GM21390 (cell line): ENCODE results near the gene CDC42.

Experiments
- ATAC-seq: cut with Tn5 transposase; IDR thresholded peaks from one replicate; pipeline ENCODE4 v1.9.1; 2021; ENCODE audit not compliant: unreplicated experiment

Gene CDC42

DNA sequence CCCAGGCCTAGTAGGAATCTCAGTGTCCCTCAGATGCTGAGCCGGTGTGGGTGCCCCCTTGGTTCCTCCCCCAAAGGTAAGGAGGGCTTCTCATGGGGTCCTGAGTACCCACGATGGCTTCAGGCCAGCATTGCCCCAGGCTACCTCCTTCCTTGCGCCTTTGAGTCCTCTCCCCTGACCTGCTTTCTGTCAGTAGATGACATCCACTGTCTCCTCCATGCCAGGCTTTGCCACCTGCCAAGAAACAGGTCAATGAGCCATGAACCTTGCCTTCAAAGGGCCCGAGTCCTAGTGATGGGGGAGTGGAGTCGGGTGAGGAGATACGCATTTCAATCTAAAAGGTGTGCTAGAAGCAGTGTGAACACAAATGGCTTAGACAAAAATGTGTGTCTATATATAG, 74.7 kb downstream of the CDC42 start:
- no peak for ATAC-seq

DNA sequence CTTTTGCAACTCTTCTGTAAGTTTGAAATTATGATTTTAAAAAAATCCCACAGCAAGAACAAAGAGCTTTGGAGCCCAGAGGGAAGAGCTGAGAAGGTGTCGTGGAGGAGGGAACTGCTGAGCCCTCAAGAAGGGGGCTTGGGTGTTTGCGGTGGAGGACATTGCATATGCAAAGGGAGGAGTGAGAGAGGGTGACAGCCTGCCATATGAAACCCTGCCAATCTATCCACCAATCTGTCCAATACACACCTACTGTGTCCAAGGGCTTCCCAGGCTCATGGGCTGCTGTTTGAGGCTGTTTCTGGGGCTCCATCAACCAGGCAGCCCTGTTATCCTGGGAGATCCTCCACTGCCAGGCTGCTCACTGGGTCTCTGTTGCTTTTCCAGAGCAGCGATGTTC, 75.2 kb downstream of the CDC42 start:
- no peak for ATAC-seq

DNA sequence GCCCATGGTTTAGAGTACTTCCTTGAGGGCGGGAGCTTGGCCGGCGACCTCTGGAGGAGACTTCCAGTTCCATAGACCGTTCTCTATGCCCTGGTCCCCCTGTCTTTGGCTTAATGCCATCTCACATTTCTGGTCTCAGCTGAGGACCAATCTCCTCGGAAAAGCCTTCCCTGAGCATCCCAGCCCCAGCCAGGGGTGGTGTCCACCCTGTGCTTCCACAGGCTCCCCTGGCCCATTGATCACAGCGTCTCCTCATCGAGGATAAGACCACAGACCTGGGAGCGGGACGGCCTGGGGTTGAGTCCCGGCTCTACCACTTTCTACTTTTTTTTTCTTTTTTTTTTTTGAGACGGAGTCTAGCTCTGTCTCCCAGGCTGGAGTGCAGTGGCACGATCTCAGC, 75.9 kb downstream of the CDC42 start:
- ATAC-seq = no peak

DNA sequence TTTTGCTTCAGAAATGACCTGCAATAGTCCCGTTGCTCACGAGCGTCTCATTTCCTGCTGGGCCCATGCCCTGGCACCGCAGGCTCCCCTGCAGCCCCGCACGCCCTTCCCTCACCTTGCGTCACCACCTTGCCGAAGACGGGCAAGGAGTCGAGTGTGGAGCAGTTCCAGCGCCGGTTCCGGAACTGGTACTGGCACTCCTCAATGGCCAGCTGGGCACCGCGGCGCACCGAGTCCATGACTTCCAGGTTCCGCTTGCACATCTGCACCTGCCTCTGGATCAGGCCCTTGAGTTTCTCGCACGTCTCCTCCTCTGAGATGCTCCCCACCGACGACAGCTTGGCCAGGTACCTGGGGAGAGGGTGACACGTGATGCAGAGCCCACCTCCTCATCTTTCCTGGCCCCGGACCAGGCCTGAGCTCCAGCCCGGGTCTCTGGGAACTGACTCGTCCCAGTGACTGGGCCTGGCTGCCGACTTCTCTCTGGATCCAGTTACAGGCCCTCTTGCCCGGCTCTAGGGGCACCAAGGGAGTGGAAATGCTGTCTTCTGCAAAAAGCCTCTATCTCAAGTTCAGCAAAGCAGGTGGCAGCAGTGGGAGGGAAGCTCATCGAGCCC, 77.1 kb downstream of the CDC42 start:
- ATAC-seq = no peak

DNA sequence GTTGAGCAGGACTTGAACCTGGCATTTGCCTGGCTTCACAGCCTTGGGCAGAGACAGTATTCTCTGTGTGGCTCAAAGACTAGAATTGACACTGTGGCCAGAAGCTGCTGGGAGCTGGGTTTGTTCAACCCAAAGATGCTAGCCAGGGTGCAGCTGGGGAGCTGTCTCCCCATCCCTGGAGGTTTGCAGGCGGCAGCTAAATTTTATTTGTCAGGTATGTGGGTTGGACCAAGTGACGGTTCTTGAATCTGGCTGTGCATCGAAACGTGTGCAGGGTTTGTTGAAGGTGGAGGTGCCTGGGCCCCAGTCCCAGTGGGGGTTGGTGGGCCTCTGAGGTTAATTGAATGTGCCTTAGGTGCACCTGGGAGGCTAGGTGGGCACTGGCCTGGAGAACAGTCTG, 78.6 kb downstream of the CDC42 start:
- ATAC-seq = no peak

DNA sequence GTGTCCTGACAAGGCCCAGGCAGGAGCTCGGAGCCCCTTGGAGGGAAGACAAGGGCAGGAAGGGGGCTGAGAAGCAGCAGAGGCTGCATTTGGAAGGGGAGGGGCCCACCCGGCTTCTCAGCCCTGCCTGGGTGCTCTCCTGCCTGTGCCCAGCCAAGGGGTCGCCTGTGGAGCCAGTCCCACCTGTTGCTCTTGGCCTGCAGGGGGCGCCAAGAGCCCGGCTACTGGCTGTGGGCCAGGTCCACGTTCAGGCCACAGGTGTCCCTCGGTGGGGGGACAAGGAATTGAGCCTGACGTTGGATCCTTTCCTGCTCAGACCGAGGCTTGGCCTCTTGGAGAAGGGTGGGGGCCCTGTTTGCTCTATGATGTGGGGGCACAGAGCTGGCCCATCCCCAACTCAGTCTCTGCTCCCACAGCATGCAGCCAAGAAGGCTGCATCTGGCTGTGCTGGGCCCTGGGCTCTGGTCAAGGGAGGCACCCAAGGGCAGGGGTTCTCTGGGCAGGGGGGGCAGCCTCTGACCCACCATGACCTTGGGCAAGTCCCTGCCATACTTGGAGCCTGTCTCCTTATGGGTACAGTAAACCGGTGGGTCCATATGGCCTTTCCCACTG, 79.5 kb downstream of the CDC42 start:
- no peak for ATAC-seq

DNA sequence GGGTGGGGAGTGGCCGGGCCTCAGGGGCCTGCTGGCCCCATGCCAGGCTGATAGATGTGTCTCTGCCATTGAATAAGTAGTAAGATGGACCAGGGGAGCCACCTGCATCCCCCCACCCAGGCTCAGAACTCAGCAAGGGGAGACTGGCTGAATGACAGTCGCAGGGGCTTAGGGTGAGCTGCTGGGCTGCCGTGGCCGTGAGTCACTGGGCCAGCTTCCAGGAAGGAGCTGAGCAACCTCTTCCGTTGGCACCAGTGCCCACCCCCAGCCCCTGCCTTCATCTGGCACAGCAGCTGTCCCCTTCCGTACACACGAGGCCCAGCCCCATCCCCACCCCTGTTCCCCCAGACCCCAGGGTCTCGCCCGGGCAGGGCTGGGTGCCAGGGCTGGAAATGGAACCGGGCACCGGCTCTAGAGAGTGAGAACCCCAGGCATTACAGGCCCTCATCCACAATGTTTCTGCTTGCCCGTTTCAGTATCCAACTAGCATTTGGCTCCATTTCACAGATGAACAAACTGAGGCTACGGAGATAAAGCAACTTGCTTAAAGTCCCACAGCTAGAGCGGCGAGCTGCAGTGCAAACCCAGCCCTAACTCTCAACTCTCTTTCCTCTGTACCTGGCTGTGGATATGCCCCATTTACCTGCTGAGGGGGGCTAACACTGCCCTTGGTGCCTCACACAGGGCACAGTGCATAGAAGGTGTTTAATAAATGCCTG, 80.2 kb downstream of the CDC42 start:
- no peak for ATAC-seq

DNA sequence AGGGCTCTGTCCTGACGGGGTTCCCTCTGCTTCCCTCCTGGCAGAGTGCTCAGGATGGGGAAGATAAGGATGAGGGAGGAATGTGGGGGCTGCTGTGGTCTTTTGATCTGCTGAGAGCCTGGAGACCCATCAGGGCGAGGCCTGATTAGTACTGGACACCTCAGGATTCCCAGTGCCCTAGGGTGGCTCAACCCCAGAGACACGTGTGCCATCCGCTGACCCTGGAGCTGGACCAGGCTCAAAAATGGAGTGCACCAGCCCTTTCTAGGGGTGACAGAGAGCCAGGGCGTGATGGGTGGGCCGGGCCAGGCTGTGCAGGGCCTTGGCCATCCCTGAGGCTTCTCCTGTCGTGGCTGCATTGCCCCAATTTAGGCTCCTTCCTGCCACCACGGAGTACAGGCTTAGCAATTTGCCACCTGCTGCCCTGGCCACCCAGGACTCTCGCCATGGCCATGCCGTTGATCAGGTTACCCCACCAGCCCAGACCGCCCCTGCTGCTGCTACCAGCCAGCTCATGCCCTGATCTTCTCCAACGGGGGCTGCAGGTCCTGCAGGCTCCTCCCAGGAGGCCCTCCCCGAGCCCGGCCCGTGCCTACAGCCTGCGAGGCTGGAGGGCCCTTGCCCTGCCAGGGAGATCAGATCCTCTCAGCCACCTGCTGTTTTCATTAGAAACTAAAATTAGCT, 80.9 kb downstream of the CDC42 start:
- ATAC-seq = no peak

DNA sequence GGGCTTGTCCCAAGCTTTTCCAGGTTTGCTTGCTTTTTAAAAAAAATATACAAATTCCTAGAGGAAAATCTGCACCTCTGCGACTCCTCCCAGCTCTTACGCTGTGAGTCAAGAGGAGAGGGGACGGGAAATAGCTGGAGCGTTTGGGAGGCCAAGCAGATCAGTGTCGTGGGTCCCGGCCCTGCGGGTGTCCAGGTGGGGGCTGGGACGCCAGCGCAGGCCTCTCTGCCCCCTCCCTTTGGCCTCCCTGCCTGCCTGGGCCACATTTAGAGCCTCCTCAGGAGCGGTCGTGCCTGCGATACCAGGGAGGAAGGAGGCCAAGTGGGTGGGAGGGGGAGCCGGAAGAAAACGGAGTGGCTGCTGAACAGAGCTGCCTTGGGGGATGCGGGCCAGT, 81.4 kb downstream of the CDC42 start:
- ATAC-seq = no peak

DNA sequence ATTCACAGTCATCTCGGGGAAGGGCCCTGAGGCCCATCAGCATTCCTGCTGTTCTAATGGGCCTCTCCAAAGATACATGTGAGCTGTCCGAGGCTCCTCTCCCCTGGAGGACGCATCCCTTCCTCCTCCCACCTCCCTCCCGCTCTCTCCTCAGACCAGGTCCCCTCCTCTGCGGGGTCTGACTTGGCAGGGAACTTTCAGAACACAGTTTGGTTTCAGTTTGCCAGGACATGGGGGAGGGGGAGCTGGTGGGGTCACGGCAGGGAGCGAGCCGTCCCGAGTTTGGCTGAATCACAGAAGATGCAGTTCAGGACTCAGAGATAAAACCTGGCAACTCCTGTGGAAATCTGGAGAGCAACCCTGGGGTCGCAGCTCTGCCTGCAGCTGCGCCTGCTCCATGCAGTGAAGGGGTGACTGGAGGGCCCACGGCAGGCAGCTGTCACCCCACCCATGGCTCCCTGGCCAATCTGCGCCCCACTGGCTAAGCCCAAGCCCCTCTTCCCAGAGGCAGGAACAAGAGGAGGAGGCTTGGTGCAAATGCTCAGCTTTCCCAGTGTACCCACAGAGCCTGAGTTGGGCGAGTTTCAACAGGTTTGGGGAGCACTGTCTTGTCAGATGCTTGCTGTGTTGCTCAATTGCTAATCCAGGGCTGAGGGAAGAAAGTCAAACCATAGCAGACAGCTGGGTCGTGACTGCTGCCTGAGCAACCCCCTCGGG, 84.7 kb downstream of the CDC42 start:
- ATAC-seq = no peak

DNA sequence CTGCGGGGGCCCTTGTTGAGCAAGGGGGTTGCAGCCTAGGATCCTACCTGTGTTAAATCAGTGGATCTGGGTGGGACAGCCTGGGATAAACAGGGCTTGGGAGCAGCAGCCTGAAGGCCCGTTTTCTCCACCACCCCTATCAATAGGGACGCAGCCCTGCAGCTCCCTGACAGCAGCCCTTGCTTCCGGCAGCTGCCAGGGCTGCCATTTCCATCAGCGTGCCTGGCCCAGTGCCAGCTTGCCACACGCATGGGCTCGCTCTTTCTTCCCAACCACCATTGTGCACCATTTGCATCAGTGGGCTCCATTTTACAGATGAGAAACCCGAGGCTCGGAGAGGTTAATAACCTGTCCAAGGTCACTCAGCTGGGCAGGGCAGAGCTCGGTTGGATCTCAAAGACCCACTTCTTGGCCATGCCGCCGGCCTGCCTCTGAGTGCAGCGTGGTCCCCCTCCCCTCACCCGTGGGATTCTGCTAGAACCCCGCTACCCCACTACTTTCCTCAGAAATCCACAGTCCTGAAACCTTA, 86.6 kb downstream of the CDC42 start:
- no peak for ATAC-seq

DNA sequence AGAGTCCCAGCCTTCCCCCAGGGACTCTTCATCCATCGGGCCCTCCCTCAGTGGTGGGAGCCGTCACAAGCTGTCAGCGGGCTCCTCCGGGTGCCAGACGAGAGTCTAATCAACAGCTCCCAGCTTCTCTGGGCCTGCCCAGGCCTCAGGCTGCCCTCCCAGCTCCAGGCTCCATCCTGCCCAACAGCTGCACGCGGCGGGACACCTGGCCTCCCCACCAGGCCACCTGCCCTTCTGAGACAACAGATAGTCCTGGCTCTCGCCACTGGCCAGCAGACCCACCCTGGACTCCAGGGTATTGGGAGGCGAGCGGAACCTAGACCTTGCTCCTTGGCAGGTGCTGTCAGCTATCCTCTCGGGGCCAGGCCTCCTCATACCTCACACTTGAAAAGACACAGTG, 87.3 kb downstream of the CDC42 start:
- ATAC-seq = no peak
